ENCODE data around the gene ADCY9.

Gene ADCY9

DNA sequence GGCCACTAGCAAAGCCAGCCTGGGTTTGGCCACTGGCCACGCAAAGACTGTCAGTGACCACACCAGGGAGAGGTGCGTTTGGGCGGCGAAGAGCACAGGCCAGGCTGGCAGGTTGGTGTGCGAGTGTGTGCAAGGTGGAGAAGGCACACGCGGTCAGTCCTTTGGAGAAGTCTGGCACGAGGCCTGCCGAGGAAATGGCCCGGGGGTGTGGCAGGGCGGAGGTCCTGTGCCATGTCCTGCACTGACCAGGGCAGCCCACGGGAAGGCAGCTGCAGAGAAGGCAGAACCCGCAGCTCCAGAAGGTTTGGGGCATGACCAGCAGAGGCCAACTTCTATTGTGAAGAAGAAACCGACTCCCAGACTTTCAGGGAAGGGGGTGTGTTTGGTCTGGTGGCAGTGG is 90.8 kb downstream of the ADCY9 start:
- DNase-seq = no peak

DNA sequence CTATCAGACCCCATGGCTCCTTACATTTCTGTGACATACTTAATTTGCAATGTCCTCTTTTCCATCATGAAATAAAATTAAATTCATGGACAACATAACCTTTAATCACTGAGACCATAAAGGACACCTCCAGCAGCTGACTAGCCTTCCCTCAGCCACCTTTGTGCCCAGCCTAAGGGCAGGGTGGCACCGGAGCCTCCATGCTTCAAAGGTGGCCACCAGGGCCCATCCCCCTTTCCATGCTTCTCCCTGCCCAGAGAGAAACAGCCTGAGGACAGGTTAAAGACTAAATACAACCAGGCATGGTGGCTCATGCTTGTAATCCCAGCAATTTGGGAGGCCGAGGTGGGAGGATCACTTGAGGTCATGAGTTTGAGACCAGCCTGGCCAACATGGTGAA is 94.3 kb downstream of the ADCY9 start:
- DNase-seq = no peak

DNA sequence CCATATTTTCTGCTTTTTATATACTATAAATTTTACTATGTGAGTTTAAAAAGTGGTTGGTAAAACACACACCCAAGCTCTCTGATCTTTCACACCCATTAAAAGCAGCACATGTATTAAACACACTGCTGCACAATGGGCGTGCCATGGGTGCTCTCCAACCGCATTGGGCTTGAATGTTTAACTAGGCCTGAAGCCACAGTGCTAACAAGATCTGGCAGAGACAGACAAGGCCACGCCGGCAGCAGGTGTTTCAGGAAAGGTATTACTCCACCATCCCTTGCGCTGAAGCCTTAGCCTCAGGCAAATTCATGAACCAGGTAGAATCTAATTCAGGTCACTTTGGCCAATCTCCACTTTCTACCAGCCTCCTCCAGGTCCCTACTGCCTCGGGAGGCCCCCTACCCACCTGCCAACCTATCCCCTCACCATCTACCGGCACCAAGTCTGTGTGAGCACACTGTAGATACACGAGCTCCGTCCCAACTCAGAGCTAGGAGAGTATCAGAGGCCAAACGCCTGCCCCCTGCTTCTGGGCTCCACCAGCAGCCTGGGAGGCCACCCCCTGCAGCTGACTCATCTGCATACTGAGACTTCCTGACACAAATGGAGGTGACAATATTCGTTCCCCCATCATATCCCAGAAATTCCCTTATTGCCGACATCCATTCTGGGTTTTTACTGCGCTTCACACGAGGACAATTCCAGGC is 95.0 kb downstream of the ADCY9 start:
- DNase-seq = no peak

DNA sequence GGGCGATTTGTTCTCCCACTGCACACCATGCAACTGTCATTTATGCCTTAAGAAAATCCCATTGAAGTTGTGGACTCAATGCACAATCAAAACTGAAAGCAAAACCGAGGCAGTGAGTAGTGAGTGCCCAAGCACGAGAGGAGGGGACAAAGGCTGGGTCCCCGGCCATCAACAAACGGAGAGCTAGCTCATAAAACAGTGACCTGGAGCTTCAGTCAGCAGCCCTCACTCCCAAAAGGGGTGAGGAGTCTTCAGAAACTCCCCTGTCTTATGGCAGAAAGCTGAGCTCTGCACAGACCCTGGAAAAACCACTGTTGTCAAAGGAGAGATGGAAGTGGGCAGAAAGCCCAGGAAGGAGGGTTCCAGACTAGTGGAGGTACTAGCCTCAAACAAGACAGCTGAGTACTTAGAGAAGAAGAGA is 96.9 kb downstream of the ADCY9 start:
- DNase-seq = no peak

DNA sequence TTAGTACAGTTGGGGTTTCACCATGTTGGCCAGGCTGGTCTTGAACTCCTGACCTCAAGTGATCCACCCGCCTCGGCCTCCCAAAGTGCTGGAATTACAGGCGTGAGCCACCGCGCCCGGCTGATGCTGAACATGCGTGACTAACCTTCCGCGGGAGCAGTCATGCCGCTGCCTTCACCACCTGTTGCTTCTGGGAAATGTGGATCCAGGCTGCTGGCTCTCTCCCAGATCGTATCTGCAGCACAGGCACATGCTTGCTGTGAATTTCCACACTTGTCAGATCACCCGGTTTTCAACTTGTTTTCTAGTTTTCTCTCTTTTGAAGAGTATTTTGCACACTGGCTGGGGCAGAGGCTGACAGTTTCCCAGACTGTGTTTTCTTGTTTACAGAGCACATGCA is 97.9 kb downstream of the ADCY9 start:
- no peak for DNase-seq

DNA sequence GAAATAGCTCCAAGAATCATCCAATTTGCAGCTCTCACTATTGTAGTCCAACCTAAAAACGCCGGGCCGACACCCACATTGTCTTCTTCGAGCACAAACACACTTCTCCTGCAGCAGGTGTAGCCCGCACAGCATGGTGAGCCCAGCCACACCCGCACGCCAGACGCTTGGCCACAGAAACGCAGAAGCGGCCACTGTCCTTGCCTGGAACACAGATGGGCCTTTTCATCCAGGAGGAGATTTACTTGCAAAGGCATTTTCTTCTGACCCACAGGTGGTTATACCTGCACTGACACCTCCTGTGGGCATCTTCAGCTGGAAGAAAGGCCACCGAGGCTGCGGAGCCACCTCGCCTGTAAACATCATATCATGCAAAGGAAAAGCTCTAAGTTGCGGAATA is 98.4 kb downstream of the ADCY9 start:
- no peak for DNase-seq

DNA sequence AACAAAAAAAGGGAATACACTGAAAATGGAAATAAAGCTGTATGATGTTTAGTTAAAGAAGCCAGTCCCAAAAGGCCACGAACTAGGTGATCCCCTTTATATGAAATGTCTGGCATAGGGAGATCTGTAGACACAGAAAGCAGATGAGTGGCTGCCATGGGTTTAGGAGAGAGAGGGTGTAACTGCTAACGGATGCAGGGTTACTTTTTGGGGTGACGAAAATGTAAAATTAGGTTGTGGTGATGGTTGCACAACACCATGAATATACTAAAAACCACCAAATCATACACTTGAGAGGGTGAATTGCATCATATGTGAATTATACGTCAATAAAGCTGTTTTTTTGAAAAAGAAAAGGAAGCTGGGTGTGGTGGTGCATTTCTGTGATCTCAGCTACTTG is 99.6 kb downstream of the ADCY9 start:
- DNase-seq = no peak

DNA sequence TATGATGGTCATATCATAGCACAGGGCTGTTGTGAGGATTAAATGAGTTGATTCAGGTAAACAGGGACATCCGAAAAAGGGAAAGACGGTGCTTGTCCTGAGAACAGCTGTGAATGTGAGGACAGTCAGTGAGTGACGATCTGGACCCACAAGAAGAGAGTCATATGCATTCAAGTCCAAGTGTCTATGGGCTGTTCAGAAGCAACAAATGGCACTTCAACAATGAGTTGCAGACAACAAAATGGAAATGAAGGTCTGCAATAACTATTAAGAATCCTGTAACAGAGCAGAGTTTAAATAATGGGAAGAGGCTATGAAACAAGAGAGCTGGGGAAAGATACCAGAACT is 100.3 kb downstream of the ADCY9 start:
- no peak for DNase-seq

DNA sequence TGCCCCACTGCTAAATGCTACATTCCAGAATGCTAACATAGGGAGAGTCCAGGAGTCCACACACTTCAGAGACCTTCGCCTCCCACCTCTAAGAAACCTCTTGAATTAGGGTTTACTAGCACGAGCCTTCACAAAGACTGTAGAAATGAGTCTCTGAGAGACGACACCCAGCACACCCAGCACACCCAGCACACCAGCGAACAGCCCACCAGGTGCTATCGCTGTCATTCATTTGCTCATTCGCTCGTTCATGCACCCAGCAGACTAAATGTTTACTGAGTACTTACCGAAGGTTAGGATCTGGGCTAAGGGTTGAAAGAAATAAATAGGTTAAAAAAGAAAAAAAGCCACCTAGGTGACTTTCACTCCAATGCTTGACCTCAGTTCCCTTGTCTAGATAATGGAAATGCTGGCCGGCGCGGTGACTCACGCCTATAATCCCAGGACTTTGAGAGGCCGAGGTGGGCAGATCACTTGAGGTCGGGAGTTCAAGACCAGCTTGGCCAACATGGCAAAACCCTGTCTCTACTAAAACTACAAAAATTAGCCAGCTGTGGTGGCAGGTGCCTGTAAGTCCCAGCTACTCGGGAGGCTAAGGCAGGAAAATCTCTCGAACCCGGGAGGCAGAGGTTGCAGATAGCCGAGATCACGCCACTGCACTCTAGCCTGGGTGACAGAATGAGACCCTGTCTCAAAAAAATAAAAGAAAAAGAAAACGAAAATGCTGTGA is 100.8 kb downstream of the ADCY9 start:
- DNase-seq = no peak

DNA sequence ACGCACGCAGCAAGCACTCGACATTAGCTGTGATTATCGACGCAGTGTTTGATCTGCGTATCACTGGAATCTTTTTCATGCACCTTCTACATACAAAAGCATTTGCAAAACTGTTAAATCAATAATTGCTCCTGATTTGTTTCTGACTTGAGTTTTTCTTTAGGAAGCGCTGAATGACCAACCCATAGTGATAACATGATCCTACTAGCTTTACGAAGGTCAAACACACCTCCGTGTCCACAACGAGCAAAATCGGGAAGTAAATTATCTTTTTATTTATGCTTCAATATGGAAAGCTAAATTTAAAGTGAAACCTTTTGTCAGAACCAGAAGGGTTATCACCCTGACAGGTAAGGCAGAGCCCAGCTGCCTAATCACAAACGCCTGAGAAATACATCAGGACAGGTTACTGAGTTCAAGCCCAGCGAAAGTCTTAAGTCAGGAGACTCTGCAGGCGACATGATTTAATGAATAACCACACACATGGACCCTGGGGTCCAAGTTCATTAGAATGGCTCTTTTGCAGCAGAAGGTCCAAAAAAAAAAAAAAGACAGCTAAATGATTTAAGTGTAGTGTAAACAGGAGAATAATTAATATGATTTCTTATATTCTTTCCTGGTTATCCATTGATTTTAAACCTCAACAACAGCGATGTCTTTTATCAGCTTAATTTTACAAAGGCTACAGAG is 104.2 kb downstream of the ADCY9 start:
- no peak for DNase-seq

DNA sequence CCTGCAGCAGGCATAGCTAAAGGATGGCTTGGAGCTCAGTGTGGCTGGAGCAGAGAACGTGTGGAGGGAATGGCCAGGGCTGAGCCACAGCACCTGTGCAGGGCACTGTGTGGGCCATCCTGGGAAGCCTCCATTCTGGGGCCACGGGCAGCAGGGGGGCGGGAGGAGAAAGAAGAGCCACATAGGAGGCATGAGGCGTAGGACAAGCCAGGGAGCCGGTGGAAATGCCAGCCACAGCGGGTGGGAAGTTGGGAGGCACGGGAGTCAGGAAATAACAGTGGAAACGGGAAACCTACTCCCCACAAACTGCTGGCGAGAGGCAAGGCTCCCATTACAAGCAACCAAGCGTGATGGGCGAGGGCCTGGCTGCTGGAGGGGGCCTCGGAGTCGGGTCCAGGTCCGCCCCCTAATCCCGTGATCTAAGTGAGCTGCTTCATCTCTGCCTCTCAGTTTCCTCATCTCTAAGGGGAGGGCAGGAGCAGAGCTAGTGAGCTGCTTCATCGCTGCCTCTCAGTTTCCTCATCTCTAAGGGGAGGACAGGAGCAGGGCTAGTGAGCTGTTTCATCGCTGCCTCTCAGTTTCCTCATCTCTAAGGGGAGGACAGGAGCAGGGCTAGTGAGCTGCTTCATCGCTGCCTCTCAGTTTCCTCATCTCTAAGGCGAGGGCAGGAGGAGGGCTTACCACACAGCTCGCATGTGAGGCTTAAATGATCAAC is 104.9 kb downstream of the ADCY9 start:
- DNase-seq = no peak

DNA sequence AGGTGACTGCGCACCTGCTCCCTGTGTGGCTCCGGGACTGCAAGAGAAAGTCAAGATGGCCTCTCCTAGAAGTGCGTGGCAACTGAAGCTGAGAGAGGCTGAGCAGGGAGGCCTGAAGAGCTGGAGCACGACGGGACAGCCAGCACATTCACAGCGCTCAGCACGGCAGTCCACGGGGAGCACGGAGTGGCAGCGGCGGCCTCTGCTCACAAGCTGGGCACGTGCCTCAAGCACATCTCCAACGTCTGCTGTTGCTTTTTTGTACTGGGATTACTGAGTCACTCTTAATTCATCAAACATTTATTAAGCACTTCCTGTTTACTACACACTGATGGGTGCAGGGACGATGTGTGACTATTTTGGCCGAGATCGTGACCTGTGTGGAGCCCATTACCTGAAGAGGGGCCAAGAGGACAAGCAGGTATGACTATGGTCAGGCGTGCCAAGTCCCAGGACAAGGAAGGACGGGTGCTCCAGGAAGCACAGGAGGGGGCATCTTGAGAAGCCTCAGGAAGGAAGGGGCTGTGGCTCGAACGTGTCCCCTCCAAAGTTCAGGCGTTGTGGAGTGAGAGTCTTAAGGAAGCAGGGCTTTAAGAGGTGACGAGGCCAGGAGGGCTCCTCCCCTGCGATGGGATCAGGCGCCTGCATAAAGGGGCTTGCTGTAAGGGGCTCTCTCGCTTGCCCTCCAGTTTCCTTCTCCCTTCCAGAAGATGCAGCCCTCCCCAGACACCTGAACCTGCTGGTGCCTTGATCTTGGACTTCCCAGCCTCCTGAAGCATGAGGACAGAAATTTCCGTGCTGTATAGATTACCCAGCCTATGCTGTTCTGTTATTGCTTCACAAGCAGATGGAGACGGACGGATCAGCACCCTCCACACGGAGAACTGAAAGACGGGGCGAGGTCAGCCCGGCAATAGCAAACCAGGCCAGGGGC is 105.8 kb downstream of the ADCY9 start:
- DNase-seq = no peak

DNA sequence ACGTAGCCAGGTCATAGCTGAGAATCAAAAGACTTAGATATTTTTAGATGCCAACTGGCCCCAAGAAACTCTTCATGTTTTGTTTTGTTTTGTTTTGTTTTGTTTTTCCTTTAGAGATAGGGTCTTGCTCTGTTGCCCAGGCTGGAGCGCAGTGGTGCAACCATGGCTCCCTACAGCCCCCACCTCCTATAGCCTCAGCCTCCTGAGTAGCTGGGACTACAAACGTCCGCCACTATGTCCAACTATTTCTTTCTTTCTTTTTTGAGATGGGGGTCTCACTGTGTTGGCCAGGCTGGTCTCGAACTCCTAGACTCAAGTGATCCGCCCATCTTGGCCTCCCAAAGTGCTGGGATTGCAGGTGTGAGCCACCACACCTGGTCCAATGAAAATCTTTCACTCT is 107.1 kb downstream of the ADCY9 start:
- DNase-seq = no peak

DNA sequence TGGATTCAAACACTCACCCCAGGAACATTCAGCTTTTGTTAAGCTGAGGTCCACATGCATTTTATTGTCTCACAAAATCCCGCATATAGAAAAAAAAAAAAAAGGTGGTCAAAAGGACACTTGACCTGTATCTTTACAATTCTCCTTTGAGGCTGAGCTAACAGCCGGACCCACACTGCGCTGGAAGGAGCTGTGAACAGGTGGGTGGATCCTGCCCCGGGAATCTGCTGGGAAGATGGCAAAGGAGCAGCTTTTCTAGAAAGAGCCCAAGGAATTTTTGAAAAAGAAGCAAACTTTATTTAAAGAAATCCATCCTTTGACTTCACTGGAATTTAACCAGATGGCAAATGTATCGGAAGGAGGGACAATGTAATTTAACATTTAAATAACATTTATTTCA is 108.1 kb downstream of the ADCY9 start:
- no peak for DNase-seq

DNA sequence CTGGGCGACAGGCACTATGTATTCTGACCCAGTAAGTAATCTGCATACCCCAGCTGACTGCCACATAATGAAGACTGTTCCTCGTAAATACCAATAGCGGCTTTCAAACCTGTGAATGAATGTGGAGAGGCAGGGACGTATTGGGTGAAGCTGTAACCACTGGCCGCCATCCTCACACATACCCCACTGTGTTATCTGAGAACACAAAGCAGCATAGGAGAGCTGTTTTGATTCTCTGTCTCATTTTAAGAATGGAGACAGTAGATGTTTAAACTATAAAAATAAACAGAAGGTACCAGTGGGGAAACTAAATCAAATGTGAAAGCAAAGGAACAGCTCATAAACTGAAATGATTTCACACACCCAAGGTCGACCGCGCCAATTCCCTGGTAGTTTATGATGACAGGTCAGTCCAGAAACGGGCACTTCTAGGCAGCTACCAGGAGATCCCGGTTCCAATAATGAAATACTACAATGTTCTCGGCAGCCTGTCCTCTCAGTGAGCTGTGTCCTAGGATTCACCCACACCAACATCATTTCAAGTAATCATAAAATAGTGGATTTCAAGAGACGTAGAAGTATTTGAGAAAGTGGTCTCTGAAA is 109.7 kb downstream of the ADCY9 start:
- no peak for DNase-seq

DNA sequence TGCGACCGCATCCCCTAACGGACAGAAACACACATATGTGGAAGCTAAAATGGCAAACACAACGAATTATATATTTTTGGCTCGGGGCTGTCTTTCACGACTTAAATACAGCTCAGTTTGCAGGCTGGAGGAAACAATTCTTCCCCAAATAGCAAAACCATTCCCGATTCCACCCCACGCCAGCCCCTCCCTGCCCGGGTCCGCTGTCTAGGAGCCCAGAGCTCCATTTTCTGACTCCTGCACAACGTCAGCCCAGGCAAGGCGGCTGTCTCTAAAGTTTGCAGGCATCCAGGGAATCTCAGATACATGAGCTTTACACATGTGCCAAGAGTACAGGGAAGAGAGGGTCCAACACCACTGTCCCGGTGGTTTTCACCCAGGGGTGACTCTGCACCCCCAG is 110.5 kb downstream of the ADCY9 start:
- DNase-seq = no peak

DNA sequence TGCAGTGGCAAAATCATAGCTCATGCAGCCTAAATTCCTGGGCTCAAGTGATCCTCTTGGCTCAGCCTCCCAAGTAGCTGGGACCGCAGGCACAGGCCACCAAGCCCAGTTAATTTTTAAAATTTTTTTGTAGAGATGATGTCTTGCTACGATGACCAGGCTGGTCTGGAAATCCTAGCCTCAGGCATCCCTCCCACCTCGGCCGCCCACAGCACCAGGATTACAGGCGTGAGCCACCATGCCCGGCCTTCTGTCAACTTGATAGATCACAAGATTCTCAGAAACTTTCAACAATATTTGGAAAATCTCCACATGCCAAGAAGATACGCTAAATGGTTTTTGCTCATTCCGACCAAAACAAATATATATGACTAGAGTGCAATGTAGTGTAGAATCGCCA is 111.0 kb downstream of the ADCY9 start:
- no peak for DNase-seq

DNA sequence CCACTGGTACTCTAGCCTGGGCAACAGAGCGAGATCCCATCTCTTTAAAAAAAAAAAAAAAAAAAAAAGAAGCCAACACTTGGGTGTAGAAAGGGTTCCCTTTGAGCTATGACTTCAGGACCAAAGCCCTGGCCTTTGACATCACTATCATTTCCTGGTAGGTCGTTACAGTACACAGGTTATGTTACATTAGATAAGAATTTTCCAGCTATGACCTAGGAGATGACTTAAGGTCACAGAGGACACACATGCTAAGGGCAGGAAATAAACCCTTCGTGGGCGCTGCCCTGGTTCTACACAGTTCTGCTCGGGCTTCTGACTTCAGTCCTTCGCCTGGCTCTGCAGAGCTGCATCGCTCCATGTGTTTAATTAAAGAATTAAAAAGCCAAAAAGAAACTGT is 112.0 kb downstream of the ADCY9 start:
- DNase-seq = no peak

DNA sequence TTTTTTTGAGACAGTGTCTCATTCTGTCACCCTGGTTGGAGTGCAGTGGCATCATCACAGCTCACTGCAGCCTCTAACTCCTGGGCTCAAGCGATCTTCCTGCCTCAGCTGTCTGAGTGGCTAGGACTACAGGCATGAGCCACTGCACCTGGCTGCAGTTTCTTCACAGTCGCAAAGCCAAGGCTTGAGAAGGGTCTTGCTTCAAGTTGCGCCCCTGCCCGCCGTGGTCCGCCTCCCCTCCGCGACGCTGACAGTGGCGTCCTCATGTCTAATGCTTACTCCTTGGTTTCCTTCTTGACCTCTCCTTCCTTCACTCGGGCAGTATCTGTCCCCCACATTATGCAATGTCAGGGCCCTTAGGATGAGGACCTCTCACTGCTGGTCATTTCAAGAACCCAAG is 112.7 kb downstream of the ADCY9 start:
- DNase-seq = no peak

DNA sequence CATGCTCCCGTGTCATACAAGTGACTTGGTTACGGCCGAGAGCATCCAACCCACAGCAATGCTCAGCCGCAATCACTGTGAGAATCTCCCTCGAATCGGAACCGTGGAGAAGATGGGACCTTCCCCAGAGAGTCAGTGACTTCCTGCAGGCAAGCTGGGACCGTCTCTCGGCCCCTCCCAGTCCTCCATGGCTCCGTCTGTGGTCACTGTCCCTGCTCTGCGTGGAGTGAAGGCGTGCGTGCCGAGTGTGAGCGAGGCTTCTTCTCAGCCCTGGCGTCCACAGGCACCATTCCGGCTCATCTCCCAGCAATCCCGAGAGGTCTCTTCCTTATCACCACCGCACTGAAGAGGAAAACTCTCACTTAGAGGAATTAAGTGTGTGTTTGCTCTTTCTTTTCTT is 113.1 kb downstream of the ADCY9 start:
- DNase-seq = no peak

DNA sequence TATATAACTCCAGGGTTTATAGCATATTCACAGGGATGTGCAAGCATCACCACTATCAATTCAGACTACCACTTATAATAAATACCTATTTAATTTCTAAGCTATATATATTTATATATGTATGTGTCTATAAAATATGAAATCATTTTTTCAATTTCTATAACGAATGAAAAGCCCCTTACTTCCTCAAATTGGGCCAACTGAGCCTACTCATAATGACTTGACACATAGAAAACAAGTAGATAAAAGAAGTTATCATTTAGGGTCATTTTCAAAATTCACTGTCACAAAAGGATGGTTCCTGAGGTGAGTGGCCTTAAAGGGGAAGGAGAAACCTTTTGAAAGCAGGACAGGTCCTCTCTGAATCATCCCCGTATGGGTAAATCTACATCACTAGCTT is 114.1 kb downstream of the ADCY9 start:
- DNase-seq = no peak

Measured in hippocampal formation (tissue), 2 donors.